ENCODE measurements around the gene TSEN34.
"Not testable (repeated sequence)": the region's sequence is repeated elsewhere in the genome, so short reads cannot be mapped to it uniquely, and the experiment has no call there.

Gene TSEN34

GRCh38 chr19:54218960-54219661 lies 28.0 kb downstream of the TSEN34 start:
- no peak for TF ChIP-seq CTCF (IDR thresholded peaks at IDR 0.05; ENCODE audit: low read depth, low read length)
- no peak for DNase-seq (ENCODE audit: low read depth in 2 of 2)
- H3K4me3 ChIP-seq (replicated peaks in 1 of 2; ENCODE audit: low read depth in 2 of 2, low read length in 2 of 2) = no peak overlapping the region

GRCh38 chr19:54219702-54220101 lies 28.6 kb downstream of the TSEN34 start:
- not testable (repeated sequence) for DNase-seq (ENCODE audit: low read depth in 2 of 2); H3K4me3 ChIP-seq (replicated peaks in 1 of 2; ENCODE audit: low read depth in 2 of 2, low read length in 2 of 2)

DNA sequence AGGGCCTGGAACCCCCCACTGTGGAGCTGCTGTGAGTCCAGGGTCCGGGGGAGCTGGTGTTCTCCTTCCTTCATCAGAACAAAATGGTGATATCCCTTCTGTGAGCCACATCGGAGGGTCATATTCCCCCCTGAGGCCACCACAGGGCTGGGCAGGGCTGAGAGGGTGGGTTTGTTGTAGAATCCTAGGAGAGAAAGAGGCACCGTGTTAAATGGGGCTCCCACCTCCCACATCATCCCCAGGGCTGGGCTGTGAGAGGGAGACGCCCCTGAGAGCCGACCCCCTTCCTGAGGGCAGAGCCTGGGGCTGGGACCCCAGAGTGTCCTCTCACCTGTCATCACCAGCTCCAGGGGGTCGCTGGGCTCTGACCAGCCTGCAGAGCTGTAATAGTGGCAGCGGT lies 30.8 kb downstream of the TSEN34 start:
- H3K4me3 ChIP-seq (replicated peaks in 1 of 2; ENCODE audit: low read depth in 2 of 2, low read length in 2 of 2); DNase-seq (ENCODE audit: low read depth in 2 of 2): not testable (repeated sequence)

- DNase-seq (ENCODE audit: low read depth in 2 of 2); H3K4me3 ChIP-seq (replicated peaks in 1 of 2; ENCODE audit: low read depth in 2 of 2, low read length in 2 of 2): not testable (repeated sequence)
Measured at GRCh38 chr19:54222474-54223276, 31.6 kb downstream of the TSEN34 start, which contains the start of gene LILRB3. LILRB3 (minus strand) TSS chr19:54223007; CDS start chr19:54222976, 31 bp downstream.

- DNase-seq (ENCODE audit: low read depth in 2 of 2); H3K4me3 ChIP-seq (replicated peaks in 1 of 2; ENCODE audit: low read depth in 2 of 2, low read length in 2 of 2): not testable (repeated sequence)
Measured at GRCh38 chr19:54223277-54223936, 32.3 kb downstream of the TSEN34 start.

DNA sequence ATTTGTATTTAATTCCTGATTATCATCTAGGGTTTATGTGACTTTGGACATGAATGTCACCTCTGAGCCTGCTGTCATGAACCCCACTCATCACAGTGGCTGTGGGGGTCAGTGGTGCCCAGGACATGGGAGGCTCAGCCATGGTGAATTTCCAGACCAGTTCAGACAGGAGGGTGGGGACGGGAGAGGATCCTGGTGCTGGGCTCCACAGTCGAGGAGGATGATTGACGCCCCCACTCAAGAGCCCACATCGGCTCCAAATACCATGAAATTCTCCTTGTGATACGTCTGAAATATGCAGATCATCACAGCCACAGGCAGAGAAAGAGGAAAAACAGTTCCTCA lies 32.8 kb downstream of the TSEN34 start:
- not testable (repeated sequence) for H3K4me3 ChIP-seq (replicated peaks in 1 of 2; ENCODE audit: low read depth in 2 of 2, low read length in 2 of 2); DNase-seq (ENCODE audit: low read depth in 2 of 2)

- H3K4me3 ChIP-seq (replicated peaks in 1 of 2; ENCODE audit: low read depth in 2 of 2, low read length in 2 of 2); DNase-seq (ENCODE audit: low read depth in 2 of 2): not testable (repeated sequence)
Measured at GRCh38 chr19:54224619-54225018, 33.5 kb downstream of the TSEN34 start.

GRCh38 chr19:54229146-54229545 lies 38.0 kb downstream of the TSEN34 start:
- DNase-seq (ENCODE audit: low read depth in 2 of 2) = no peak
- no peak for TF ChIP-seq CTCF (IDR thresholded peaks at IDR 0.05; ENCODE audit: low read depth, low read length)
- no peak overlapping the region for H3K4me3 ChIP-seq (replicated peaks in 1 of 2; ENCODE audit: low read depth in 2 of 2, low read length in 2 of 2)

GRCh38 chr19:54230031-54230430 lies 38.9 kb downstream of the TSEN34 start:
- no peak for DNase-seq (ENCODE audit: low read depth in 2 of 2)
- H3K4me3 ChIP-seq (replicated peaks in 1 of 2; ENCODE audit: low read depth in 2 of 2, low read length in 2 of 2) = no peak overlapping the region
- TF ChIP-seq CTCF (IDR thresholded peaks at IDR 0.05; ENCODE audit: low read depth, low read length) = no peak
